Uterus (tissue), 4 donors: ENCODE results near the gene ZNF10. TPM values are rescaled to one million over a fixed set of nuclear protein-coding genes. Genes with fewer than 3 reads are reported as not detected.
A peak's percentile ranks its signal among the peaks of the same experiment; 100 is the strongest.

Experiments used
- DNase-seq, 2 donors: peaks; one replicate each; pipeline ENCODE4 v3.0.0-alpha.2; 2019 to 2020
- H3K27ac ChIP-seq, 2 donors: fragments of 200-600 bp; sonication (generic); 1 replicate in 1 of 2; 2 replicates in 1 of 2; pipeline ENCODE4 v1.5.1; 2016 to 2018
- H3K27me3 ChIP-seq, 2 donors: fragments of 200-600 bp; sonication (generic); one replicate each; pipeline ENCODE4 v1.5.1; 2018 to 2019; ENCODE audit warnings: control low read depth in 1 of 2
- H3K36me3 ChIP-seq, 2 donors: fragments of 200-600 bp; sonication (generic); one replicate each; pipeline ENCODE4 v1.5.1; 2019; ENCODE audit warnings: control low read depth in 1 of 2
- H3K4me1 ChIP-seq, 2 donors: fragments of 200-600 bp; sonication (generic); one replicate each; pipeline ENCODE4 v1.5.1; 2018 to 2019; ENCODE audit warnings: control low read depth in 1 of 2
- H3K4me3 ChIP-seq, 2 donors: fragments of 200-600 bp; sonication (generic); 1 replicate in 1 of 2; 2 replicates in 1 of 2; pipeline ENCODE4 v1.5.1; 2018 to 2019; ENCODE audit warnings: mild to moderate bottlenecking in 1 of 2
- H3K9me3 ChIP-seq, 2 donors: fragments of 200-600 bp; sonication (generic); one replicate each; pipeline ENCODE4 v1.5.1; 2019; ENCODE audit warnings: control low read depth in 1 of 2
- CTCF ChIP-seq, 4 experiments: fragments of 200-600 bp in 2 of 4; fragments of 450-650 bp in 2 of 4; sonication (generic) in 2 of 4; IDR thresholded peaks; one replicate each; pipeline ENCODE4 v1.5.1; 2016 to 2019; ENCODE audit warnings: antibody characterized with exemption in 4 of 4, mild to moderate bottlenecking in 2 of 4, moderate library complexity in 1 of 4
- POLR2A ChIP-seq, 2 donors: fragments of 450-650 bp; IDR thresholded peaks; one replicate each; pipeline ENCODE4 v1.6.1; 2016; ENCODE audit warnings: antibody characterized with exemption in 2 of 2, mild to moderate bottlenecking in 1 of 2, moderate library complexity in 1 of 2
- intact Hi-C: fragments of 100-400 bp; cut with DNase I; formaldehyde crosslinking; loops from one replicate; pipeline ENCODE4 v1.15.1; 2023; ENCODE audit warnings: low total_unique reads
- total RNA-seq, 4 donors: library from RNA; depleted of rRNA in 3 of 4; stranded (reverse); fragments of >200 nt in 3 of 4; gene quantifications; one replicate each; pipeline versions ENCODE4 v1.1.0 to v1.2.4, GENCODE V29; 2014 to 2023
- donor health status: DM: yes; HTN: yes; CAD: no.

Gene ZNF10
- total RNA-seq, 4 donors from 2014 or later = 17.9 to 35.9 (median 20.6) TPM

- TF ChIP-seq CTCF (IDR thresholded peaks at IDR 0.05) (no peak), POLR2A (IDR thresholded peaks at IDR 0.05) (no peak)
- no peak for DNase-seq
- intact Hi-C loops = no loop called here
Measured at GRCh38 chr12:133172491-133172890, 42.1 kb downstream of the ZNF10 start.

GRCh38 chr12:133174901-133175300, 44.5 kb downstream of the ZNF10 start:
- intact Hi-C loops = no loop called here
- no peak for DNase-seq
- Histone ChIP-seq H3K9me3 (no peaks in the 10 kb centered on the region), H3K36me3 (no peaks in the 10 kb centered on the region), H3K4me1 (no peaks in the 10 kb centered on the region), H3K27ac (no peak overlapping the region), H3K4me3 (no peak overlapping the region), H3K27me3 (no peaks in the 10 kb centered on the region)
- TF ChIP-seq POLR2A (IDR thresholded peaks at IDR 0.05) (no peak), CTCF (IDR thresholded peaks at IDR 0.05) (no peak)

More at GRCh38 chr12:133172491-133172890, 42.1 kb downstream of the ZNF10 start:
- Histone ChIP-seq H3K36me3 (no peaks in the 10 kb centered on the region), H3K4me3 (no peak overlapping the region), H3K4me1 (no peaks in the 10 kb centered on the region), H3K27me3 (no peaks in the 10 kb centered on the region), H3K27ac (no peak overlapping the region), H3K9me3 (no peaks in the 10 kb centered on the region)

- H3K27me3 ChIP-seq = no peaks in the 10 kb centered on the region
- no peaks in the 10 kb centered on the region for H3K36me3 ChIP-seq
- DNase-seq = no peak
- H3K4me3 ChIP-seq = peak overlapping the region in 1 of 2 donors; percentile 50
- H3K4me1 ChIP-seq = no peaks in the 10 kb centered on the region
- no peak for TF ChIP-seq CTCF (IDR thresholded peaks at IDR 0.05)
- TF ChIP-seq POLR2A (IDR thresholded peaks at IDR 0.05) = no peak
- H3K9me3 ChIP-seq = peaks cover 0 to 8% of the 10 kb centered on the region in 2 donors
- H3K27ac ChIP-seq = no peak overlapping the region
- intact Hi-C loops = no loop called here
Measured at GRCh38 chr12:133180669-133181068, 50.2 kb downstream of the ZNF10 start.

GRCh38 chr12:133181238-133181959, 51.0 kb downstream of the ZNF10 start, which contains the start of gene ZNF268:
Gene ZNF268 (plus strand): TSS chr12:133181495. CDS start chr12:133181998, 503 bp downstream.
- no peaks in the 10 kb centered on the region for H3K4me1 ChIP-seq
- H3K9me3 ChIP-seq = peaks cover 0 to 14% of the 10 kb centered on the region in 2 donors
- no peaks in the 10 kb centered on the region for H3K36me3 ChIP-seq
- no peaks in the 10 kb centered on the region for H3K27me3 ChIP-seq
- intact Hi-C loops = no loop called here
- TF ChIP-seq CTCF (IDR thresholded peaks at IDR 0.05) = peak; percentile 50 to 71 (median 62)
- TF ChIP-seq POLR2A (IDR thresholded peaks at IDR 0.05) = peak in 1 of 2 donors; percentile 27
- H3K27ac ChIP-seq = peak within 1 kb of the TSS; percentile 1 to 55
- peak; percentile 84 to 86 for DNase-seq
- peak within 1 kb of the TSS; percentile 50 to 63 for H3K4me3 ChIP-seq

- Histone ChIP-seq H3K27me3 (no peaks in the 10 kb centered on the region), H3K4me3 (no peak overlapping the region), H3K36me3 (no peaks in the 10 kb centered on the region), H3K4me1 (no peaks in the 10 kb centered on the region), H3K27ac (no peak overlapping the region), H3K9me3 (peaks cover under 1 to 96% of the 10 kb centered on the region in 2 donors)
- intact Hi-C loops = no loop called here
- TF ChIP-seq POLR2A (IDR thresholded peaks at IDR 0.05) = no peak
- DNase-seq = no peak
Measured at GRCh38 chr12:133190176-133190575, 59.7 kb downstream of the ZNF10 start.
